Neuronal stem cell (in vitro differentiated cells): Measurements from ENCODE around the gene SVOPL.

ENCODE experiments used
- DNase-seq: peaks from one replicate; pipeline ENCODE4 v3.0.0-alpha.2; 2013; ENCODE audit warnings: low spot score
- H2AFZ ChIP-seq: one replicate; pipeline ENCODE4 v1.6.1; 2013; ENCODE audit warnings: mild to moderate bottlenecking, low read length, inconsistent platforms
- H2AK5ac ChIP-seq: 2 replicates; pipeline ENCODE4 v1.6.1; 2013; ENCODE audit warnings: low read depth, mild to moderate bottlenecking, inconsistent platforms, low read length, moderate library complexity, mixed read lengths
- H2BK120ac ChIP-seq: 2 replicates; pipeline ENCODE4 v1.6.1; 2013; ENCODE audit warnings: low read depth, mild to moderate bottlenecking, inconsistent platforms, low read length, moderate library complexity, mixed read lengths
- H2BK12ac ChIP-seq: one replicate; pipeline ENCODE4 v1.6.1; 2013; ENCODE audit warnings: low read length, inconsistent platforms
- H2BK15ac ChIP-seq: 2 replicates; pipeline ENCODE4 v1.6.1; 2013; ENCODE audit warnings: mild to moderate bottlenecking, low read length, inconsistent platforms, mixed read lengths
- H2BK5ac ChIP-seq: one replicate; pipeline ENCODE4 v1.6.1; 2013; ENCODE audit warnings: inconsistent platforms, mild to moderate bottlenecking, low read length, moderate library complexity
- H3K14ac ChIP-seq: one replicate; pipeline ENCODE4 v1.6.1; 2013; ENCODE audit warnings: low read length, inconsistent platforms
- H3K18ac ChIP-seq: 2 replicates; pipeline ENCODE4 v1.6.1; 2013; ENCODE audit warnings: low read length, inconsistent platforms
- H3K23ac ChIP-seq: 2 replicates; pipeline ENCODE4 v1.6.1; 2013; ENCODE audit warnings: low read depth, mild to moderate bottlenecking, mixed read lengths, low read length, inconsistent platforms; ENCODE audit not compliant: poor library complexity
- H3K27ac ChIP-seq: replicated peaks from 3 replicates; pipeline ENCODE4 v1.5.1; 2013; ENCODE audit warnings: low read length, inconsistent platforms
- H3K27me3 ChIP-seq, 3 experiments: 2 replicates each; pipeline ENCODE4 v1.6.1; 2013; ENCODE audit warnings: low read length in 3 of 3, mild to moderate bottlenecking in 2 of 3, inconsistent platforms in 1 of 3, low read depth in 1 of 3, mixed read lengths in 1 of 3, moderate library complexity in 1 of 3; ENCODE audit not compliant: control insufficient read depth in 3 of 3, insufficient read depth in 3 of 3
- H3K36me3 ChIP-seq, 2 donors: replicated peaks in 1 of 2; 2 replicates each; pipeline ENCODE4 v1.6.1; 2013; ENCODE audit warnings: low read length in 2 of 2; ENCODE audit not compliant: control insufficient read depth in 2 of 2, insufficient read depth in 2 of 2
- H3K4ac ChIP-seq: 2 replicates; pipeline ENCODE4 v1.6.1; 2013; ENCODE audit warnings: inconsistent platforms, mild to moderate bottlenecking, low read length, moderate library complexity
- H3K4me1 ChIP-seq, 2 donors: 1 replicate in 1 of 2; 2 replicates in 1 of 2; pipeline ENCODE4 v1.6.1; 2013; ENCODE audit warnings: low read length in 2 of 2, low read depth in 1 of 2; ENCODE audit not compliant: control insufficient read depth in 2 of 2, insufficient read depth in 1 of 2
- H3K4me2 ChIP-seq: one replicate; pipeline ENCODE4 v1.6.1; 2013; ENCODE audit warnings: mild to moderate bottlenecking, low read length, inconsistent platforms; ENCODE audit not compliant: insufficient read depth, poor library complexity, severe bottlenecking
- H3K4me3 ChIP-seq, 2 donors: 2 replicates each; pipeline ENCODE4 v1.5.1; 2013; ENCODE audit warnings: low read length in 2 of 2, mild to moderate bottlenecking in 2 of 2, inconsistent platforms in 1 of 2, moderate library complexity in 1 of 2
- H3K79me1 ChIP-seq: one replicate; pipeline ENCODE4 v1.6.1; 2013; ENCODE audit warnings: low read depth, mild to moderate bottlenecking, inconsistent platforms, low read length, moderate library complexity
- H3K9ac ChIP-seq: one replicate; pipeline ENCODE4 v1.6.1; 2013; ENCODE audit warnings: mild to moderate bottlenecking, low read depth, low read length, inconsistent platforms; ENCODE audit not compliant: poor library complexity
- H3K9me3 ChIP-seq, 2 donors: replicated peaks in 1 of 2; 2 replicates each; pipeline versions ENCODE3 to v1.6.1; 2013; ENCODE audit warnings: low read length in 2 of 2, mild to moderate bottlenecking in 2 of 2, inconsistent platforms in 1 of 2, low read depth in 1 of 2, mixed read lengths in 1 of 2, moderate library complexity in 1 of 2; ENCODE audit not compliant: control insufficient read depth in 2 of 2, insufficient read depth in 1 of 2
- H4K8ac ChIP-seq: one replicate; pipeline ENCODE4 v1.6.1; 2013; ENCODE audit warnings: low read depth, mild to moderate bottlenecking, inconsistent platforms, low read length, moderate library complexity
- H4K91ac ChIP-seq: one replicate; pipeline ENCODE4 v1.6.1; 2013; ENCODE audit warnings: low read length, low read depth, mild to moderate bottlenecking, inconsistent platforms; ENCODE audit not compliant: poor library complexity
- WGBS, 2 donors: extraction: QIAGEN DNeasy Blood & Tissue Kit; methylation state at CpG; one replicate each; pipeline ENCODE4 v1.1.7; 2013; ENCODE audit warnings: missing lambda C conversion rate in 2 of 2, mixed read lengths in 1 of 2; ENCODE audit not compliant: insufficient read length in 2 of 2, insufficient replicate concordance in 1 of 2; ENCODE audit errors: extremely low coverage in 2 of 2; 5-methylcytosine and 5-hydroxymethylcytosine counted together

SVOPL gene

GRCh38 chr7:138667535-138668228 lies 33.5 kb downstream of the SVOPL start:
- H3K27ac ChIP-seq = no peak overlapping the region
- no peak overlapping the region for H3K4me2 ChIP-seq
- no peaks in the 10 kb centered on the region for H3K36me3 ChIP-seq
- H2BK12ac ChIP-seq = no peak overlapping the region
- peaks cover 3 to 5% of the 10 kb centered on the region in 2 donors for H3K9me3 ChIP-seq
- H3K27me3 ChIP-seq = no peaks in the 10 kb centered on the region
- H3K14ac ChIP-seq = no peak overlapping the region
- H3K79me1 ChIP-seq = no peaks in the 10 kb centered on the region
- H3K18ac ChIP-seq = no peak overlapping the region
- no peak overlapping the region for H3K23ac ChIP-seq
- H3K9ac ChIP-seq = no peak overlapping the region
- H2AFZ ChIP-seq = no peak overlapping the region
- no peak overlapping the region for H4K8ac ChIP-seq
- WGBS, 2 donors = no CpG with 5 or more reads among the region's 6 CpGs
- H2BK120ac ChIP-seq = no peak overlapping the region
- no peak overlapping the region for H3K4me3 ChIP-seq
- H2BK15ac ChIP-seq = no peak overlapping the region
- peaks cover 3 to 9% of the 10 kb centered on the region in 2 donors for H3K4me1 ChIP-seq
- DNase-seq = no peak
- H2AK5ac ChIP-seq = no peak overlapping the region
- no peak overlapping the region for H2BK5ac ChIP-seq
- H4K91ac ChIP-seq = no peak overlapping the region
- no peak overlapping the region for H3K4ac ChIP-seq

GRCh38 chr7:138666385-138666784 lies 34.8 kb downstream of the SVOPL start:
- no peak overlapping the region for H3K4ac ChIP-seq
- H2BK5ac ChIP-seq = no peak overlapping the region
- no peak overlapping the region for H3K4me2 ChIP-seq
- H3K4me1 ChIP-seq = peaks cover 3 to 9% of the 10 kb centered on the region in 2 donors
- DNase-seq = no peak
- H3K4me3 ChIP-seq = no peak overlapping the region
- no CpG with 5 or more reads among the region's 2 CpGs for WGBS, 2 donors
- no peak overlapping the region for H2BK15ac ChIP-seq
- no peak overlapping the region for H4K8ac ChIP-seq
- H2AFZ ChIP-seq = no peak overlapping the region
- H3K27me3 ChIP-seq = no peaks in the 10 kb centered on the region
- no peak overlapping the region for H4K91ac ChIP-seq
- no peak overlapping the region for H2AK5ac ChIP-seq
- H3K9me3 ChIP-seq = peaks cover 3 to 5% of the 10 kb centered on the region in 2 donors
- H3K14ac ChIP-seq = no peak overlapping the region
- H3K9ac ChIP-seq = no peak overlapping the region
- no peaks in the 10 kb centered on the region for H3K79me1 ChIP-seq
- no peak overlapping the region for H3K27ac ChIP-seq
- H2BK120ac ChIP-seq = no peak overlapping the region
- no peak overlapping the region for H2BK12ac ChIP-seq
- H3K23ac ChIP-seq = no peak overlapping the region
- H3K18ac ChIP-seq = no peak overlapping the region
- no peaks in the 10 kb centered on the region for H3K36me3 ChIP-seq

- Histone ChIP-seq H3K4ac (no peak overlapping the region), H2BK12ac (no peak overlapping the region), H4K91ac (no peak overlapping the region), H4K8ac (no peak overlapping the region), H3K4me2 (no peak overlapping the region), H3K4me1 (peaks cover 6 to 9% of the 10 kb centered on the region in 2 donors), H3K4me3 (no peak overlapping the region), H2BK5ac (no peak overlapping the region), H3K9me3 (peaks cover 3 to 5% of the 10 kb centered on the region in 2 donors), H3K18ac (no peak overlapping the region), H3K9ac (no peak overlapping the region), H2AFZ (peak overlapping the region; percentile 4), H2AK5ac (no peak overlapping the region), H3K79me1 (no peaks in the 10 kb centered on the region), H2BK15ac (no peak overlapping the region), H3K23ac (no peak overlapping the region), H3K36me3 (no peaks in the 10 kb centered on the region), H3K27me3 (no peaks in the 10 kb centered on the region), H3K27ac (no peak overlapping the region), H3K14ac (no peak overlapping the region), H2BK120ac (no peak overlapping the region)
- no CpG with 5 or more reads among the region's 4 CpGs for WGBS, 2 donors
- no peak for DNase-seq
Observed at GRCh38 chr7:138665669-138666140, 35.5 kb downstream of the SVOPL start.

DNA sequence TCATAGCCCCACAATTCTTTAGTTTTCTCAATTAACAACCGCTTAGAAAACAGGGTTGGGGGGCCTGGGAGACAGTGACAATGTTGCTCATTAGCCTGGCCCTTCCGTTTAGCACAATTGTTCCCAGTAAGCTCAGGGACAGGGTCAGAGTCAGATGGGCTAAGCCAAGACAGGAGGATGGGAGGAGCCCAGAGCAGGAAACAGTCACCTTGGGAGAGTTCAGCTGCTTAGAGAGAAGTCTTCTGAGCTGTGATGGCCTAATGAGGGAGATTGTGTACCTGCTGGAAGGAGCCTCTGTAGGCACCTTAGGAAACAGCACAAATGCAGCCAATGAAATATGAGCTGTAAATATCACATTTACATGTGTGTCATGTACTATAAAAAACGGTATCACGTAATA lies 35.9 kb downstream of the SVOPL start:
- H4K8ac ChIP-seq = no peak overlapping the region

More for the DNA sequence above, 35.9 kb downstream of the SVOPL start:
- Histone ChIP-seq H2BK15ac (no peak overlapping the region), H4K91ac (no peak overlapping the region), H3K4me3 (peak overlapping the region in 1 of 2 donors; percentile 13), H3K9me3 (peaks cover 3 to 5% of the 10 kb centered on the region in 2 donors), H2BK120ac (no peak overlapping the region), H3K27ac (no peak overlapping the region), H3K4me1 (peaks cover 6 to 9% of the 10 kb centered on the region in 2 donors), H3K23ac (no peak overlapping the region), H3K27me3 (no peaks in the 10 kb centered on the region), H2AFZ (peak overlapping the region; percentile 59), H3K9ac (no peak overlapping the region), H2AK5ac (no peak overlapping the region), H3K36me3 (no peaks in the 10 kb centered on the region), H2BK12ac (no peak overlapping the region), H3K79me1 (no peaks in the 10 kb centered on the region), H3K14ac (no peak overlapping the region), H3K4me2 (no peak overlapping the region), H3K18ac (no peak overlapping the region), H2BK5ac (no peak overlapping the region), H3K4ac (no peak overlapping the region)
- WGBS, 2 donors = no CpG with 5 or more reads among the region's 4 CpGs
- no peak for DNase-seq
